SW480 (cell line): ENCODE data around the gene DONSON.

Experiments
- DNase-seq: peaks from one replicate; pipeline ENCODE4 v3.0.0-alpha.2; 2016; ENCODE audit warnings: low spot score

Gene DONSON

GRCh38 chr21:33541756-33542639 lies 46.5 kb downstream of the DONSON start, which contains the start of gene GART:
Gene GART (minus strand): TSS chr21:33542117. CDS start chr21:33539315, 2,802 bp downstream.
- DNase-seq, result peak; percentile 86

- DNase-seq, result peak; percentile 51
Observed at GRCh38 chr21:33541105-33541711, 47.3 kb downstream of the DONSON start.

GRCh38 chr21:33540711-33541104 lies 47.8 kb downstream of the DONSON start:
- DNase-seq, result peak; percentile 18

- DNase-seq, result no peak
Observed at GRCh38 chr21:33539616-33540015, 48.9 kb downstream of the DONSON start.

- no peak for DNase-seq
Observed at GRCh38 chr21:33537212-33537611, 51.3 kb downstream of the DONSON start.

GRCh38 chr21:33531007-33531406 lies 57.5 kb downstream of the DONSON start:
- no peak for DNase-seq
